Ascending aorta (tissue), 2 donors: ENCODE results near the gene CFAP65. TPM values are rescaled to one million over a fixed set of nuclear protein-coding genes. Genes with fewer than 3 reads are reported as not detected.

Experiments used
- DNase-seq, 2 donors: peaks; one replicate each; pipeline ENCODE4 v3.0.0-alpha.2; 2019; ENCODE audit warnings: low spot score in 2 of 2
- H3K27ac ChIP-seq, 2 donors: fragments of 200-600 bp; sonication (generic); one replicate each; pipeline ENCODE4 v1.5.1; 2016 to 2017; ENCODE audit warnings: mild to moderate bottlenecking in 1 of 2
- H3K27me3 ChIP-seq: fragments of 200-600 bp; sonication (generic); one replicate; pipeline ENCODE4 v1.5.1; 2017
- H3K36me3 ChIP-seq, 2 donors: fragments of 200-600 bp; sonication (generic); one replicate each; pipeline ENCODE4 v1.5.1; 2016
- H3K4me1 ChIP-seq, 2 donors: fragments of 200-600 bp; sonication (generic); one replicate each; pipeline ENCODE4 v1.5.1; 2016 to 2017; ENCODE audit warnings: mild to moderate bottlenecking in 1 of 2
- H3K4me3 ChIP-seq, 2 donors: fragments of 200-600 bp; sonication (generic); one replicate each; pipeline ENCODE4 v1.5.1; 2016 to 2017; ENCODE audit warnings: mild to moderate bottlenecking in 1 of 2
- H3K9me3 ChIP-seq, 2 donors: fragments of 200-600 bp; sonication (generic); one replicate each; pipeline ENCODE4 v1.5.1; 2016
- intact Hi-C: fragments of 100-400 bp; cut with DNase I; formaldehyde crosslinking; loops from one replicate; pipeline ENCODE4 v1.15.1; 2023
- total RNA-seq: library from RNA; depleted of rRNA; stranded (reverse); fragments of >200 nt; gene quantifications from one replicate; pipeline ENCODE4 v1.1.0, GENCODE V29; 2016
- TF ChIP-seq, protein P1 (sequence below), 3 experiments: fragments of 200-600 bp in 2 of 3; fragments of 450-650 bp in 1 of 3; sonication (generic) in 2 of 3; IDR thresholded peaks; one replicate each; pipeline ENCODE4 v1.5.1; 2016 to 2019; ENCODE audit warnings: antibody characterized with exemption in 3 of 3, mild to moderate bottlenecking in 1 of 3, moderate library complexity in 1 of 3

Gene CFAP65
- total RNA-seq, 1 donor from 2014 or later, result not detected

DNA sequence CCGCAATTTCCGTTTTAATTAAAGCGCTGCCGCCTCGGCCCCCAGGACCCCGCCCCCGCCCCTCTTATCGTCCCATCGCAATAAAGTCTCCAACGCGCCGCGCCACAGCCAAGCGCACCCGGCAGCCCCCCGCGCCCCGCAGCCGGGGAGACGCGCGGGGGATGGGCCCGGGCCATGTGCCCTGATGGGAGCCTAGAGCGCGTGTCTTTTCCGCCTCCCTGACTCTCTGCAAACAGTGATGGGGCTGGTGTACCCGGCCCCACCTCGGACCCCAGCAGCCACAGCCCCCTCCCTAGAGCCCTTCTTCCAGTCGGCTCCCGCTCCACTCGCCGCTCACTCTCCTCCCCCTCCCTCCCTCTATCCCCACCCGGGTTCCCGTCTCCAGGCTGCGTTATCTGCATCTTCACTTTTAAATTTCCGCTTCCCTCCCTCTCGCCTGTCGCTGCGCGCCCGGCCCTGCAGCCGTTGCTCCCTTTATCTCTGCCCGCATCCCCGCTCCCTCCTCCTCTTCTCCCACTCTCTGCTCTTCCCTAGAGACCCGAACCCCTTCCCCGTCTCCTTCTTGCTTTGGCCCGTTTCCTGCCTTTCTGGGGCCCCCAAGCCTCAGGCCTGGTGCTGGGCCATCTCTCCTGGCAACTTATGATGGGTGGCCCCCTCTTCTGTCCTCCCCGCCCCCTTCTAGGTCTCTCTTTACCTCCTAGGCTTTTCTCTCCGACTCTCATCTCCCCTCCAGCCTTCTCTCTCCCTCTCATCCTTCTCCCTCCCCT is 55.8 kb downstream of the CFAP65 start:
- no peak for DNase-seq
- peaks cover 54% of the 10 kb centered on the region for H3K27me3 ChIP-seq
- H3K27ac ChIP-seq, result no peak overlapping the region
- H3K9me3 ChIP-seq, result no peaks in the 10 kb centered on the region
- intact Hi-C loops, result no loop called here
- TF ChIP-seq, protein P1, sequence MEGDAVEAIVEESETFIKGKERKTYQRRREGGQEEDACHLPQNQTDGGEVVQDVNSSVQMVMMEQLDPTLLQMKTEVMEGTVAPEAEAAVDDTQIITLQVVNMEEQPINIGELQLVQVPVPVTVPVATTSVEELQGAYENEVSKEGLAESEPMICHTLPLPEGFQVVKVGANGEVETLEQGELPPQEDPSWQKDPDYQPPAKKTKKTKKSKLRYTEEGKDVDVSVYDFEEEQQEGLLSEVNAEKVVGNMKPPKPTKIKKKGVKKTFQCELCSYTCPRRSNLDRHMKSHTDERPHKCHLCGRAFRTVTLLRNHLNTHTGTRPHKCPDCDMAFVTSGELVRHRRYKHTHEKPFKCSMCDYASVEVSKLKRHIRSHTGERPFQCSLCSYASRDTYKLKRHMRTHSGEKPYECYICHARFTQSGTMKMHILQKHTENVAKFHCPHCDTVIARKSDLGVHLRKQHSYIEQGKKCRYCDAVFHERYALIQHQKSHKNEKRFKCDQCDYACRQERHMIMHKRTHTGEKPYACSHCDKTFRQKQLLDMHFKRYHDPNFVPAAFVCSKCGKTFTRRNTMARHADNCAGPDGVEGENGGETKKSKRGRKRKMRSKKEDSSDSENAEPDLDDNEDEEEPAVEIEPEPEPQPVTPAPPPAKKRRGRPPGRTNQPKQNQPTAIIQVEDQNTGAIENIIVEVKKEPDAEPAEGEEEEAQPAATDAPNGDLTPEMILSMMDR (IDR thresholded peaks at IDR 0.05), result no peak
- H3K4me1 ChIP-seq, result peaks cover 16 to 32% of the 10 kb centered on the region in 2 donors
- peak overlapping the region; percentile 20 to 39 for H3K4me3 ChIP-seq
- H3K36me3 ChIP-seq, result no peaks in the 10 kb centered on the region

DNA sequence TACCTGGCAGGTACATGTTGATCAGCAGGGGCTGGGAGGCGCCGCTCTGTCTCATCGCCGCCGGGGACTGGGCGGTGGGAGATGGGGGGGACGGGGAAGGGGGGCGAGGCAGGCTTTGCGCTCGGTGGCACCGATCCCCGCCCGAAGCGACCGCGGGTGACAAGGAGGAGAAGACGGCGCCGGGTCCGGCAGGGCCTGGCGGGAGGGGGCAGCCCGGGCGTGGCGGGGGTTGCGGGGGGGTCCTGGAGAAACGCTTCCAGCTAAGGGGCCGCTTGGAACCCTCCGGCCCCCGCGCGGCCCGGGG is 56.3 kb downstream of the CFAP65 start, which contains the start of gene FEV:
Gene FEV, minus strand, starts transcription at position 164 of the 304 bp plus-strand sequence. Its CDS starts 109 bp downstream, at position 55.
- Histone ChIP-seq H3K27ac (no peak within 1 kb of the TSS), H3K36me3 (no peaks in the 10 kb centered on the region), H3K27me3 (peaks cover 50% of the 10 kb centered on the region), H3K9me3 (no peaks in the 10 kb centered on the region), H3K4me1 (peaks cover 16 to 36% of the 10 kb centered on the region in 2 donors), H3K4me3 (peak within 1 kb of the TSS; percentile 20 to 39)
- no peak for DNase-seq
- intact Hi-C loops, result no loop called here
- TF ChIP-seq, protein P1 (IDR thresholded peaks at IDR 0.05), result no peak

DNA sequence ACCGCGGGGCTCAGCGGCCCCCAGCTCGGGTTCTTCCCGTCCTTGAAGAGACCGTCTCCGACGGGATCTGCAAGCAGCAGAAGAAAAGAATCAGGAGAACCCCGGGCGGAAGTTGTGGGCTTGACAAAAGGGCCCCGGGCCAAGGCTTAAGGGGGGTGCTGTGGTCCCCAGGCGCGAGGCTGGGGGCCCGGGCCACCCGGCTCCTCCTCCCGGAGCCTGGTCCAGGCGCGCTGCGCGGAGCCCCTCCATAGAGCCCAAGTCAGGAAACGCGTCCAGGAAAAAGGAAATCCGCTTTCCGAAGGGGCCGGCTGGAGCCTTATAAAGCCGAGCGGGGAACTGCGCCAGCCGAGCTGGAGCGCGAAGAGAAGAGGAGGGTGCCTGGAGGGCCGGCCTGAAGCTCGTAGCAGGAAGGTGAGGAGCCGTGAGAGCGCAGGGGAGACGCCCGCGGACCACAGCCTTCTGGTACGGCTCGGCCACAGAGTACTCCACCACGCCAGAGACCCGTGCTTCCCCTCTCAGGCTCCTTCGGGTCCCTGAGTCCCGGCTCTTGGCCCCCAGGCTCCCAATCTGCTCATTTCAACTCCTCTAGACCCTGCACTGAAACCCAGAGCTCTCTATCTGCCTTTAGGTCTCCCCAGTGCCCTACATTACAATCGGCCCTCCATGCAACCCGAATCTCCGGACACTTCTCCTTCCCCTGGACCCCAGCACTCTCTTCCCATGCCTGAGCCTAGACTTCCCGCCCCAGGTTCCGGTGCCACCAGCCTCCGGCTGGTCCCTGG is 56.9 kb downstream of the CFAP65 start:
- no peak overlapping the region for H3K27ac ChIP-seq
- TF ChIP-seq, protein P1 (IDR thresholded peaks at IDR 0.05), result no peak
- no peak for DNase-seq
- peak overlapping the region; percentile 20 to 39 for H3K4me3 ChIP-seq
- no peaks in the 10 kb centered on the region for H3K9me3 ChIP-seq
- H3K4me1 ChIP-seq, result peaks cover 16 to 38% of the 10 kb centered on the region in 2 donors
- peaks cover 50% of the 10 kb centered on the region for H3K27me3 ChIP-seq
- no peaks in the 10 kb centered on the region for H3K36me3 ChIP-seq
- intact Hi-C loops, result no loop called here

DNA sequence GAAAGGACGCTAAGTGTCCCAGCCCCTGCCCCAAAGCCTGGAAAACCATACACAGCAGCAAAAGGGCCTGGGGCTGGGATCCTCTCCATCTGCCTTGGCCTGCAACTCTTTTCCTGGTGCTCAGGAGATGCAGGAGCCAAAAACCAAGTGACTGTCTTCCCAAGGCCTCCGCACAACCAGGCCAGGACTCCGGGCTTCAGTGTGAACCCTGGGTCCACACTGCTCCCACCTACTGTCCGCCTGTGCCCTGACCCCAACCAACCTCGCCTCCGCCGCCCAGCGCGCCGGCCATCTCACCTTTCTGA is 57.4 kb downstream of the CFAP65 start:
- Histone ChIP-seq H3K27me3 (peaks cover 51% of the 10 kb centered on the region), H3K4me1 (peaks cover 16 to 38% of the 10 kb centered on the region in 2 donors), H3K27ac (no peak overlapping the region), H3K9me3 (no peaks in the 10 kb centered on the region), H3K4me3 (no peak overlapping the region), H3K36me3 (no peaks in the 10 kb centered on the region)
- TF ChIP-seq, protein P1 (IDR thresholded peaks at IDR 0.05), result no peak
- intact Hi-C loops, result no loop called here
- DNase-seq, result no peak

DNA sequence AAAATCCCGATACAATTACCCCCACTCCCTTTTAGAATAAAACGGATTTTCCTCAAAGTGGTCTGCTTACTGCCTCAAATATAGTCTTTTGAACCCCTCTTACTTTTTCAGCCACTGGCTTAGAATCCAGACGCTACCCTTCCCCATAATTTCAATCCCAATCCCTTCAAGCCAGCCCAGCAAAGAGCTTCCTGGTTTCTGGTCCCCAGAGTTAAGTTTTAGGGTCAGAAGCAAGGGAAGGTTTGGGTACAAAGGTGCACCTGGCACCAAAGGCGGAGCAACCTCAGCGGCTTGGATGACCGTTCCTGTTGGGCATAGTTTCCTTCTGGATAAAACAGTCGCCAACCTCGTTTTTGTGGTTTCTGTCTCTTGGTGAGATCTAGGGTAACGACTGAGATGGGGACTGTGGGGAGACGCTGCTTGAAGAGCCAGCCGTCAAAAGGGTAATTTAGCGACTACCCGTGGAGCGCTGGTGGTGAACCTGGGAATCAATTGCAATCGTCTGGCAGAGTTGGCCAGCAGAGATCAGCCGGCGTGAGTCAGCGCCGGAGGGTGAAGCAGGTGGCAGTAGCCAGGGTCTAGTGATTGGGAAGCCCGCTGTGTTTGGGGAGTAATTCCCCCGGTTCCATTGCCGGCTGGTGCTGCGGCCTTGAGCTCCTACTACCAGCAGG is 57.9 kb downstream of the CFAP65 start:
- DNase-seq, result no peak
- Histone ChIP-seq H3K27me3 (peaks cover 51% of the 10 kb centered on the region), H3K27ac (no peak overlapping the region), H3K4me1 (peaks cover 16 to 38% of the 10 kb centered on the region in 2 donors), H3K36me3 (no peaks in the 10 kb centered on the region), H3K4me3 (no peak overlapping the region), H3K9me3 (no peaks in the 10 kb centered on the region)
- TF ChIP-seq, protein P1 (IDR thresholded peaks at IDR 0.05), result no peak
- intact Hi-C loops, result no loop called here
